Uterus (tissue), 2 donors: ENCODE measurements around the gene FNDC1.

ENCODE experiments used
- CTCF ChIP-seq, 4 experiments: fragments of 200-600 bp in 2 of 4; fragments of 450-650 bp in 2 of 4; sonication (generic) in 2 of 4; IDR thresholded peaks; one replicate each; pipeline ENCODE4 v1.5.1; 2016 to 2019; ENCODE audit warnings: antibody characterized with exemption in 4 of 4, mild to moderate bottlenecking in 2 of 4, moderate library complexity in 1 of 4
- POLR2A ChIP-seq, 2 donors: fragments of 450-650 bp; IDR thresholded peaks; one replicate each; pipeline ENCODE4 v1.6.1; 2016; ENCODE audit warnings: antibody characterized with exemption in 2 of 2, mild to moderate bottlenecking in 1 of 2, moderate library complexity in 1 of 2

- TF ChIP-seq CTCF (IDR thresholded peaks at IDR 0.05) (no peak), POLR2A (IDR thresholded peaks at IDR 0.05) (no peak)
Observed at GRCh38 chr6:159305159-159305558, 136.0 kb downstream of the FNDC1 start.
